Coronary artery (tissue), 2 donors: ENCODE measurements around the gene ZNF398.
A peak's percentile ranks its signal among the peaks of the same experiment; 100 is the strongest.

Source experiments
- DNase-seq: peaks from one replicate; pipeline ENCODE4 v3.0.0-alpha.2; 2017; ENCODE audit warnings: low spot score
- H3K27ac ChIP-seq, 2 donors: fragments of 200-600 bp; sonication (generic); one replicate each; pipeline ENCODE4 v1.5.1; 2016 to 2019
- H3K4me3 ChIP-seq: fragments of 200-600 bp; sonication (generic); 2 replicates; pipeline ENCODE4 v1.5.1; 2016; ENCODE audit warnings: mild to moderate bottlenecking, moderate library complexity
- CTCF ChIP-seq: fragments of 200-600 bp; sonication (generic); IDR thresholded peaks from one replicate; pipeline ENCODE4 v1.5.1; 2019; ENCODE audit warnings: antibody characterized with exemption

ZNF398 gene, protein sequence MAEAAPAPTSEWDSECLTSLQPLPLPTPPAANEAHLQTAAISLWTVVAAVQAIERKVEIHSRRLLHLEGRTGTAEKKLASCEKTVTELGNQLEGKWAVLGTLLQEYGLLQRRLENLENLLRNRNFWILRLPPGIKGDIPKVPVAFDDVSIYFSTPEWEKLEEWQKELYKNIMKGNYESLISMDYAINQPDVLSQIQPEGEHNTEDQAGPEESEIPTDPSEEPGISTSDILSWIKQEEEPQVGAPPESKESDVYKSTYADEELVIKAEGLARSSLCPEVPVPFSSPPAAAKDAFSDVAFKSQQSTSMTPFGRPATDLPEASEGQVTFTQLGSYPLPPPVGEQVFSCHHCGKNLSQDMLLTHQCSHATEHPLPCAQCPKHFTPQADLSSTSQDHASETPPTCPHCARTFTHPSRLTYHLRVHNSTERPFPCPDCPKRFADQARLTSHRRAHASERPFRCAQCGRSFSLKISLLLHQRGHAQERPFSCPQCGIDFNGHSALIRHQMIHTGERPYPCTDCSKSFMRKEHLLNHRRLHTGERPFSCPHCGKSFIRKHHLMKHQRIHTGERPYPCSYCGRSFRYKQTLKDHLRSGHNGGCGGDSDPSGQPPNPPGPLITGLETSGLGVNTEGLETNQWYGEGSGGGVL

DNA sequence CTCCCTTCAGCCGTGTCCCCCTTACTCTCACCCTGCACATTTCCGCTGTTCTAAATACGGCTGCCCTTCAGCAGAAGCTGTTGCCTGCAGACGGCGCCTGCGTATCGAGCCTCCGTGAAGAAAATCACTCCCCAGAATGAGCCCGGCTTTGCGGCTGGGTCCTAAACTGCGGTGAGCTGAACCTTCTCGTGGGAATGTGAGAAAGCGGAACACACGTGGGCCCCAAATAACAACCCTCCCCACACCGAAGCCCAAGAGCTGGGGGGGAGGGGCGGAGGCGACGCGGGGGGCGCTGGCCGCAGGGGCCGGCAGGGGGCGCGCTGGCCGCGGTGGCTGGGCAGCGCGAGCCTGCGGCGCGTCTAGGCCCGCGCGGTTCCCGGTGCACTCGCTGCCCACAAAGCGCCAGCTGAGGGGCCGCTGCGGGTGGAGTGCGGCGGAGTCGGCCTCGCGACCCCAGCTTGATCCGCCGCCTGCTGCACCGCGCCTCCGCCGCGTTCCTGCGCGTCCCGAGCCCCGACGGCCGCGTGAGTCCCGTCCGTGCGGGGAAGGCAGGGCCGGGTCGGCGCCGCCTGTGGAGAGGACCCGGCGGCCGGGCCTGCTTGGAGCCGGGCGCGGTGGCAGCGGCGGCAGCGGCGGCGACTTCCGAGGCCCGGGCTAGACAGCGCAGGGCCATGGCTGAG is at the start of gene ZNF398:
TSS of gene ZNF398 (plus strand) at position 382 of the 680 bp plus-strand sequence. CDS start at position 672, 290 bp downstream.
- peak; percentile 82 for TF ChIP-seq CTCF
- peak; percentile 81 for DNase-seq
- Histone ChIP-seq H3K27ac (peak within 1 kb of the TSS; percentile 67 to 89), H3K4me3 (peak within 1 kb of the TSS; percentile 85)

DNA sequence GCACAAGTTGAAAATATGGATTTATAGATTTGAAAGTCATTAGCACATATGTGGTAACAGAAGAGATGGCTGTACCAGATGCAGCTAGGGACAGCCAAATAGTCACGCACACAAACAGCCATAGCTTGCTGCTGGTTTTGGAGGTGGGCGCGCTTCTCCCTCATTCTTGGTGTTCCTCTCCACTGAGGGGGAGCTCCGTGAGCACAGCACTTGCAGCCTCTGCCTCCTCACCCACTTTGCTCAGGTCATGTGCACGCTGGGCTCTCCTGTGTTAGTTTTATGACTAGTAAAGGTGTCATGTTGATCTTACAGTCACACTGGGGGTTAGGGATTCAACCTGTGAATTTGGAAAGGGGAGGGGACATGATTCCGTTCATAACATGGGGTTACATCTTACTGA is 48.2 kb upstream of the ZNF398 start:
- no peak for DNase-seq

GRCh38 chr7:149100821-149101220 is 46.4 kb upstream of the ZNF398 start:
- H3K27ac ChIP-seq, result no peak overlapping the region
- no peak overlapping the region for H3K4me3 ChIP-seq
- TF ChIP-seq CTCF, result no peak
- DNase-seq, result no peak

More for the DNA sequence above, 48.2 kb upstream of the ZNF398 start:
- no peak for TF ChIP-seq CTCF
- H3K4me3 ChIP-seq, result no peak overlapping the region
- no peak overlapping the region for H3K27ac ChIP-seq

- TF ChIP-seq CTCF, result no peak
- Histone ChIP-seq H3K4me3 (no peak overlapping the region), H3K27ac (no peak overlapping the region)
- no peak for DNase-seq
These were observed 44.6 kb upstream of the ZNF398 start for GRCh38 chr7:149102666-149103065.

DNA sequence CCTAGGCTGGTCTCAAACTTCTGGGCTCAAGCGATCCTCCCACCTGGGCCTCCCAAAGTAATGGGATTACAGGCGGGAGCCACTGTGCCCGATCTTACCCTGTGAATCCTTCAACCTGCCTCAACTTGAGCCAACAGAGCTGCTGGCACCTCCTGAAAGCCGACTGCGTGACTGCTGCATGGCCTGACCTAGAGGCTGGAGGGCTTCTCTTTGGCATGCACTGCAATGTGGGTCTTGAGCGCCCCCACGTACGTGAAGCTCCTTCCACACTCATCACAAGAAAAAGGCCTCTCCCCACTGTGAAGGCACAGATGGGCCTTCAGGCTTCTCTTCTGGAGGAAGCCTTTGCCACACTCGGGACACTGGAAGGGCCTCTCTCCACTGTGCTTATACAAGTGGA is 43.8 kb upstream of the ZNF398 start:
- TF ChIP-seq CTCF, result no peak
- no peak overlapping the region for H3K27ac ChIP-seq
- no peak overlapping the region for H3K4me3 ChIP-seq
- no peak for DNase-seq

DNA sequence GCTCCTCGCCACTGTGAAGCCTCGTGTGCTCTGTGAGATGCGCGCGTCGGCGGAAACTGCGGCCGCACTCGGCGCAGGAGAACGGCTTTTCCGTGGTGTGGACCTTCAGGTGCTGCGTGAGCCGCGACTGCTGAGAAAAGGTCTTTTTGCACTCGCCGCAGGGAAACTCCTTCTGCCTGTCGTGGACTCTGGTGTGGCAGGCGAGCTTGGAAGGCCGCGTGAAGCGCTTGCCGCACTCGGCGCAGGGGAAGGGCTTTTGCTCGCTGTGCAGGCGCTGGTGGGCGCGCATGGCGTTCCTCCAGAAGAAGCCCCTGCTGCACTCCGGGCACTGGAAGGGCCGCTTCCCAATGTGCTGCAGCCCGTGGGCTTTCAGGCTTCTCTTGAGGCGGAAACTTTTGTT is 43.0 kb upstream of the ZNF398 start:
- TF ChIP-seq CTCF, result no peak
- no peak for DNase-seq
- H3K27ac ChIP-seq, result no peak overlapping the region
- no peak overlapping the region for H3K4me3 ChIP-seq
